Measurements from ENCODE around the gene ITGB6.
"Not testable (repeated sequence)": the region's sequence is repeated elsewhere in the genome, so short reads cannot be mapped to it uniquely, and the experiment has no call there.

Gene ITGB6

DNA sequence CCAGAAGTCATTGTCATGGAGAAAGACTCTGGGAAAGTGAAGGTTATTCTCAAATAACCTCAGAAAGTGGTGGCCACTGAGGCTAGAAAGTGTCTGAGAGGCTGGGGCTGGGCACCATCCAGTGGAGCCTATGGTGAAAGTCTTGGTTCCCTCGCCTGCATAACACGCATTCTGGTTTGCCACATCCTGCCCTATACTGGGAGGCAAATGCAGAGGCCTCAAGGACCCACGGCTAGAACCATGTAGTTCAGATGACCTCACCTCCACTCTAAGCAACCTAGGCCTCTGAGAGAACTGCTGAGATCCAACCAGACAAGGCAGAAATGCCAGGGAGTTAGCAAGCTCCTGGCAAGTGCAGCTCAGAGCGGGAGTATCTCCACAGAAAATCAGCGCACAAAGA, 5.1 kb downstream of the ITGB6 start:
- intact Hi-C loops (cut with DNase I), result no loop called here
- no peak for DNase-seq

DNA sequence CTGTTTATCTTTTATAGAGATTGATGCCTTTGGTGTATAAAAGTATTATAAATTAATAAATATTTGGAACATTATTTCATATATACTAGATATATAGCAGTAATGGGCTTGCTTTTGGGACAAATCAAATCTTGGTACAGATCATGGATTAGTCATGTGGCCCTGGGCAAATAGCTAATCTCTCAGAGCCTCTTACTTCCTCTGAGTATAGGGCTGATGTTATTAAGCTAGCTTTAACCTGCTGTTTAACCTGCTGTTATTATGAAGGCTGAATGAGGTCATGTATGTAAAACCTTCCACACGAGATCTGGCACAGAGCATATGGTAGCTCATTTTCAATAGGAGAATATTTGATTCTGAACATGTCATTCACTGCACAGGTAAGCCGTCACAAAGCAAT, 5.7 kb downstream of the ITGB6 start:
- DNase-seq, result no peak
- intact Hi-C loops (cut with DNase I), result no loop called here

DNA sequence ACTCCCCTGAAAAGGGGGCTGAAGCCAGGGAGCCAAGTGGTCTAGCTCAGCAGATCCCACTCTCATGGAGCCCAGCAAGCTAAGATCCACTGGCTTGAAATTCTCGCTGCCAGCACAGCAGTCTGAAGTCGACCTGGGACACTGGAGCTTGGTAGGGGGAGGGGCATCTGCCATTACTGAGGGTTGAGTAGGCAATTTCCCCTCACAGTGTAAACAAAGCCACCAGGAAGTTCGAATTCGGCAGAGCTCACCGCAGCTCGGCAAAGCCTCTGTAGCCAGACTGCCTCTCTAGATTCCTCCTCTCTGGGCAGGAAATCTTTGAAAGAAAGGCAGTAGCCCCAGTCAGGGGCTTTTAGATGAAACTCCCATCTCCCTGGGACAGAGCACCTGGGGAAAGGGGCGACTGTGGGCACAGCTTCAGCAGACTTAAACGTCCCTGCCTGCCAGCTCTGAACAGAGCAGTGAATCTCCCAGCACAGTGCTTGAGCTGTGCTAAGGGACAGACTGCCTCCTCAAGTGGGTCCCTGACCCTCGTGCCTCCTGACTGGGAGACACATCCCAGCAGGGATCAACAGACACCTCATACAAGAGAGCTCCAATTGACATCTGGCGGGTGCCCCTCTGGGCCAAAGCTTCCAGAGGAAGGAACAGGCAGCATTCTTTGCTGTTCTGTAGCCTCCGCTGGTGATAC, 18.8 kb downstream of the ITGB6 start:
- not testable (repeated sequence) for DNase-seq

DNA sequence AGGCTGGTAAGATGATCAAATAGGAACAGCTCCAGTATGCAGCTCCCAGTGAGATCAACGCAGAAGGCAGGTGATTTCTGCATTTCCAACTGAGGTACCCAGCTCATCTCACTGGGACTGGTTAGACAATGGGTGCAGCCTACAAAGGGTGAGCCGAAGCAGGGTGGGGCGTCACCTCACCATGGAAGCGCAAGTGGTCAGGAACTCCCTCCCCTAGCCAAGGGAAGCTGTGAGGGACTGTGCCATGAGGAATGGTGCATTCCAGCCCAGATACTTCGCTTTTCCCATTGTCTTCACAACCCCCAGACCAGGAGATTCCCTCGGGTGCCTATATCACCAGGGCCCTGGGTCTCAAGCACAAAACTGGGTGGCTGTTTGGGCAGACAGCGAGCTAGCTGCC, 19.4 kb downstream of the ITGB6 start:
- intact Hi-C loops (cut with DNase I), result not testable (repeated sequence)

More for the DNA sequence above, 18.8 kb downstream of the ITGB6 start:
- intact Hi-C loops (cut with DNase I), result not testable (repeated sequence)

DNA sequence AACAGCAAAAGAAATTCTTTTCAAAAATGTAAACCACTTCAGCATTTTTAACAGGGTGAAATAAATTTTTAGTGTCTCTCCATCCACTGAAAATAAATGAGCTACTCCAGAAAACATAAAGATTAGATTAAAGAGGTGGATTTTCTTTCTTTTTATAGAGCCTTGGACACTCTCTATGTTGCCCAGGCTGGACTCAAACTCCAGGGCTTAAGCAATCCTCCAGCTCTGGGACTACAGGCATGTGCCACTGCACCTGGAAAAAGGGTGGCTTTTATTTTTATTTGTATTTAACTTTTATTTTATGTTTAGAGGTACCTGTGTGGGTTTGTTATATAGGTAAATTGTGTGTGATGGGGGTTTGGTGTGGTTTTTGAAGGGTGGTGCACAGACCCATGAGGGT, 19.9 kb downstream of the ITGB6 start:
- intact Hi-C loops (cut with DNase I), result no loop called here
- DNase-seq, result no peak

More for the DNA sequence above, 19.4 kb downstream of the ITGB6 start:
- DNase-seq, result not testable (repeated sequence)

DNA sequence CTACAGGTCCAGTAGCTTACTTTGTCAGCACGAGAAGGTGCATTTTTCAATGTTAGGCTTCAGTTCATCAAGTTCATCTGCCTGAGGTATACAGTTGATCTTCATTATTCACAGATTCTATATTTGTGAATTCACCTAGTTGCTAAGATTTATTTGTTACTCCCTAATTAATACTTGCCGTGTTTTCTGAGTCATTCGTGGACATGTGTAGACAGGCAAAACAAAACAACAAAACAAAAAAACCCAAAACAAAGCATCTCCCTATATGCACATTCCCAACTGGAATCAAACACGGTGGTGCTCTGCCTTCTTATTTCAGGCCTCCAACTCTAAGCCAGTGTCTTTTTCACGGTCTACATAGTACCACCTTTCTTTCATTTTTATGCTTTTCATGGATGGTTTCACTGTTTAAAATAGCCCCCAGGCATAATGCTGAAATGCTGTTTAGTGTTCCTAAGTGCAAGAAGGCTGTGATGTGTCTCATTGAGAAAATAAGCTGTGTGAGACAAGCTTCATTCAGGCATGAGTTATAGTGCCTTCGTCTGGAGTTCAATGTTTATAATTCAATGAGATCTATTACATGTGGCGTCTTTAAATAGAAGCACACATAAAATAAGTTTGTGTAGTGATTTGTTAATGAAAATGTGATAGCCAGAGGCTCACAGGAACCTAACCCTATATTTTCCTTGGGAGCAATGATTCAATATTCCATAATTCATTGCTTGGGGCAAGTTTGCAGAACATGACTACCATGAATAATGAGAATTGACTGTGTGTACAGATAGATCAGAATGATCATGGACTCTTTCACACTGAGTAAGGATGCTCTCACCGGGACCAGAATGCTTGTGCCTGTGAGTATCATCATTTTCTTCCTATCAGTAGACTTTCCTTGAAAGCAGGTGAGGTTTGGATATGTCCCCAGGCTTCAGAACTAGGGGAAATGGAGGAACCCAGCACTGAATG, 24.6 kb downstream of the ITGB6 start:
- intact Hi-C loops (cut with DNase I), result no loop called here
- DNase-seq, result no peak

DNA sequence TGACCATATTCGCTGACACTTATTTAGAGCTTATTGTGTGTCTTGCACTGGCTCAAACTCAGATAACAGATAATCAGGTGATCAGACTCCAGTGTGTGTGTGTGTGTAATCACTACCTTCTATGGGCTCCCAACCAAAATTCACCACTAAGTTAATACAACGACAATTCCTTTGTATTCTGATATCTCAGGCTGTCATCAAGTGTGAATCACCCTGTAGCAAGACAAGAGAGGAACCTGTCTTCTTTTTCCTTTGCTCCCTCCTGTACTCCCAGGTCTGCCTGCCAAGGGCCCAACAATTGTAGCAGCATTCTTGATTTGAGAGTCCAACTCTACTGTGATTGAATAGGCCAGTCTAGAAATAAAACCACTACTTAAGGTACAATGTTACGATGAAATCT, 25.8 kb downstream of the ITGB6 start:
- no peak for DNase-seq
- intact Hi-C loops (cut with DNase I), result no loop called here

DNA sequence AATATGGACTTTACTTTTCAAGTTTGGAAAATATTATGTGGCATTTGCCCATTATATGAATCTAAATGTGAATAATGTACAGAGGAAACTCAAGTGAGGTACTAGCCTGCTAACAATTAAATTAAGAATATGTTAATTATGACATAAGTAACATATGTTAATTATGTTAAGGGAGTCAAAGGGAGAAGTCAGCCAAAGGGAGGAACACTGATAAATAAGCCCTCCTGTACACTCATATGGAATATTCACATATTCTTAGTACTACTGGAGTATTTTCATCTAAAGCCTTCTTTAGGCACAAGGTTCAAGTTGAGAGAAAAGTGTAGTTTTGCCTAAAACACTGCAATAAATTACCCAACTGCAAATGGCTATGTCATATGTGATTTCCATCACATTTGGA, 30.1 kb downstream of the ITGB6 start:
- DNase-seq, result no peak
- intact Hi-C loops (cut with DNase I), result no loop called here

DNA sequence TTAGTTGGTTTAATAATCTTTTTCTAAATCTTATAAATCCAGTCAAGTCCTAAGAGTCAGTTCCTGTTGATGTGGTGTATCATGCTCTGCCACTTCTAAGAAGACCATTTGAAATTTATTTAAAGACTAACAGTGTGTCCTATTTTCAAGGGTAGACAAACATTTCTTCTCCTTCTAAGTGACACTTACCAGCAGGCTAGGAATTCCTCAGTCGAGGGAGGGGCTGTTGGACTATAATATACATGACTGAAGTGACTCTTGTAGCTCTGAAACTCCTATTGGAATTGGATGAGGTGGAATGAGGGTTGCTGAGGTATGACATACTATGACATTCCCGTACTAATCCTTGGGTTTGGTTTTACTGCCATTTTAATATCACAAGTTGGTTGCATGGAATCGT, 30.6 kb downstream of the ITGB6 start:
- DNase-seq, result no peak
- intact Hi-C loops (cut with DNase I), result no loop called here

DNA sequence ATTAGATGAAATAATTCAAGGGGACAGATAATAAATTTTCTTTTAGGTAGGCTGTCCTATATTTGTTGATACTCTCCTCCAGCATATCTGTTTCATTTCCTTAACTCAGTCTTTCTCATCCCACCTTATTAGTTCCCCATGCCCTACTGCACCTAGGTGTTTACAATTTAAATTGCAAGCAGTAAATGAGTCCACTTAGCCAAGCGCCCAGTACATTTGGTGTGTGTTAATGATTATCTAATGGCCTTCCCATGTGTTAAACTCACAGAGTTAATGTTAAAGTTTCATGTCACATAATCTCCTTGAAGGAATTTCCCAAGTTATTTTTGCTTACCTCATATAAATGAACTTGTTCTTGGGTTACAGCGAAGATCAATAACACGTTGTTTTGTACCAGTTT, 31.2 kb downstream of the ITGB6 start:
- DNase-seq, result no peak
- intact Hi-C loops (cut with DNase I), result no loop called here

DNA sequence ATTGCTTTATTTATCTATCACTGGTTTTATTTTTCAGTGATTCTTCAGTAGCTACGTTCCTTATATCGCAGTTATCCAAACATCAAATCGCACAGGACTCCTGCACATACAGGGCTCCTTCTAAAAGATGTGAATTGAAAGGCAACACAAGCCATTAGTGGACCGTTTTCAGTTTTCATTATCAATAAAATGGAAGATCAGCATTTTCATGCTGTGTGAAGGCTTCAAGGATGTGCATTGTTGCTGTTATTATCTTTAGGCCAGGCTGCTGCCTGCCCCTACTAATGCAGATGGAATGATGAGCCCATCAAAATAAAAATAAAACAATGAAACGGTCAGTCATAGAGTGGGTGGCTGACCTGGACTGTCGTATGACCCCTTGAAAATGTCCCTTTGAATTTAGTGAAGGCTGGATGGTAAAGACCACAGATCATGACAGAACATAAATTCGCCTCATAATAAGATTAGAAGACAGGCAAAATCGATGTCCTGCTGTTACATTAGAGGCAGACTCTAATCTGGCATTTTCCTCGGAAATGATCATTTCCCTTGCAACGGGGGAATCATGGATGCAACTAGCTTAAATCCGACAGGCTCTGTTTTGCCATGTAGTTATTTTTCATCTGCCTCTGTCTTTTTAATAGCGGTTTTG, 32.9 kb downstream of the ITGB6 start:
- intact Hi-C loops (cut with DNase I), result no loop called here
- no peak for DNase-seq

DNA sequence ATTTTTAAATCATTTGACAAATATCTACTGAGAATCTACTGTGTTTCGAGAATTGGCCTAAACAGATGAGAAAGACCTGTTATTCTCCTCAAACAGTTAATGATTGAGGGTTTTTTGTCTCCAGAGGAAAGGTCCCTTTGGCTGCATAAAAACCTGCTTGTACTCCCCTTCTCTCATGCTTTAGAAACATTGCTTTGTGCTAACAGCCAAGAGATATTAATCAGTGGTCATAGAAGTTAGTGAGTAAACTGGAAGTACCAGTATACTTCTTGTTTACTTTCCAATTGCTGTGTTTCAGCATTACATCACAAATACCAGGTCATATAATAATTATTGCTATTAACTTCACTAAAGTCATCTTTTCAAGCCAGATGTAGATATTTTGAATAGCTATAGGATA, 34.1 kb downstream of the ITGB6 start:
- no peak for DNase-seq
- intact Hi-C loops (cut with DNase I), result no loop called here

DNA sequence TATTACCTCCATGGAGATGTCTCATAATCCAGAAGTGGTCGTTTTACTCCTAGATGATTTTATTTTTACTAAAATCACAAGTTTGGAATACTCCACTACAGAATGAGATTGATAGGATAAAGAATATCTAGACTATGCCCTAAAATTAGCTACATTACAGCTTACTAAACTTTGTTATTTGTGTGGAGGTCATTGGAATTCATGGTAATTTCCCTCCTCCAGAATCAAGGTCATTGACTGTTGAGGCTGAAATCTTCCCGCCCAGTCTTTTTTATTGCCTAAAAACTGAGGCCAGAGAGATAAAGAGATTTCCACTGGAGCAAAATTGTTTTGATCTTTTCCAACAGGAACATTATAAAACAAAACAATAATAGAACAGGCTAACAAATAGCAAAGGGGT, 35.0 kb downstream of the ITGB6 start:
- intact Hi-C loops (cut with DNase I), result no loop called here
- no peak for DNase-seq

DNA sequence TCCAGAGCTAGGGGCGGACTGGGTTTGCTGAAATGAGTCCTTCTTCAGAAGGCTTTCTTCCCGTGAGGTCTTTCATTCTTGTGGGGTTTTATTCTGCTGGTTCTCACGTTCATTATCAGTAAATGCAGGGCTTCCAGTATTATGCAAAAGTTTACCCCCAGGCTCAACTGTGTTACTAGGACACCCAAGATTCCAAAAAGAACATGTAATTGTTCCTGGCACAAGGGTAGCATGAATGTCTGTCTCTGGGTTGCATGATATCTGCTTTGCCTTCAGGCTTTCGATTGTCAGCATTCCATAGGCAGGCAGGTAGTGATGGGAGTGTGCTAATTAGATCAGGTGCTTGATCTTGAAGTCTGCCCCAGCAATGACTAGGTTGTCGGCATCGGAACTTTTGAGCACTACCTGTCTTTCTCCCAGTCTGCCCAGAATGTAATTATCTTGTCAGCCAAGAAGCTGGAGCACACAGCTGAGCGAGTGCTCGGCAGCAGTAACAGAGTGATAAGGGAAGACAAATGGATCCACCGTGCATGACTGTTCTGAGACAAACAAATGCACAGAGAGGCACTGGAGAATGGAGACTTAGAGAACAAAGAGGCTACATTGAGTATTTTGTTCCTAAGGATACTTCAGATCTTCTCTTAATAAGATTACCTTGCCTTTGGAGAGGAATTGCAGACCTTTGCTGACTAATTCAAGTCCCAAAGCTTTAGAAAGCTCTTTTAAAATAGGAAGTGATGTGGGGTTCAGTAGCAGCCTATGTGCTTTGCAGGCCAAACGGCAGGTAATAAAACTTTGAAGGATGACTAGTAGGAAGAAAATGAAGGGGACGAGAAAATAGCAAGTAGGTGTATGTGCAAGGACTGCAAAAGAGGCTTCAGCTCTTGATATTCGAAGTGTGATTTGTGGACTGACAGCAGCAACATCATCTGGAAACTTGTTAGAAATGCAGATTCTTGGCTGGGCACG, 41.9 kb downstream of the ITGB6 start:
- DNase-seq, result no peak
- intact Hi-C loops (cut with DNase I), result no loop called here

DNA sequence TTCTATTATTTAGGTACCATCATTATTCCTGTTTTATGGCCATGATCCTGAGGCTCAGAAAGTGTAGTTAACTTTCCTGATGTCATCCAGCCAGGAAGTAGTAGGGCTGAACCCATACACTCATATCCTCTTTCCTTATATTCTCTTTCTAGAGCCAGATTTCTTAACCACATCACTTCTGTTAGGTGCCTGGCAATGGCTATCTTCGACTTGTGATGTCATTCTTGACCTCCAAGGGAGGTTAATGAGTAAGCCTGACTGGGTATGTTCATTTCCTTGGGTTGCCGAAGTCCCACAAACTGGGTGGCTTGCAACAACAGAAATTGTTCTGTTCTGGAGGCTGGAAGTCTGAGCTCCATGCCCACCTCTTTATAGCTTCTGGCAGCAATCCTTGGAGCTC, 43.4 kb downstream of the ITGB6 start:
- intact Hi-C loops (cut with DNase I), result no loop called here
- no peak for DNase-seq

DNA sequence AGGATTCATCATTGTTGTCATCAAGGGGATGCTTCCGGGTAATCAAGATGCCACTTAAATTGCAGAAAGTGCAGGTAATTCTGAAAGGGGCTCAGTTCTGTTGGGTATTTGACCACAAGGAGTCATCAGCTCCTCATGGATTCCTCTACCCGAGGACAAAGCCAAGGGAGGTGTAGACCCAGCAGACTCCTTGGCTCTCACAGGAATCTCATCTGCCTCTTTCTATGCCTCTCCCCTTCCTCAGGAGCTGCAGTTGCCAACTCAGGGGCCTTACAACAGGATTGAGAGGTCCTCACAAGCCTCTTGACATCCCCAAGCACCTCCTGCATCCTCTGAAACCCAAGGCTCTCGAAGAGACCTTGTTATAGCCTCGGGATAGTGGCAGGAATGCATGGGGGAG, 44.0 kb downstream of the ITGB6 start:
- intact Hi-C loops (cut with DNase I), result no loop called here
- no peak for DNase-seq

DNA sequence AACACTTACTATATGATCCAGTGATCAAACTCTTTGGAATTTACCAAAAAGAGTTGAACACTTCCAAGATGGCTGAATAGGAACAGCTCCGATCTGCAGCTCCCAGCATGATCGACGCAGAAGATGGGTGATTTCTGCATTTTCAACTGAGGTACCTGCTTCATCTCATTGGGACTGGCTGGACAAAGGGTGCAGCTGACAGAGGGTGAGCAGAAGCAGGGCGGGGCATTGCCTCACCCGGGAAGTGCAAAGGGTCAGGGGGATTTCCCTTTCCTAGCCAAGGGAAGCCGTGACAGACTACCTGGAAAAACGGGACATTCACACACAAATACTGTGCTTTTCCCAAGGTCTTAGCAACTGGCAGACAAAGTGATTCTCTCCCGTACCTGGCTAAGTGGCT, 51.7 kb downstream of the ITGB6 start:
- intact Hi-C loops (cut with DNase I); DNase-seq: not testable (repeated sequence)

DNA sequence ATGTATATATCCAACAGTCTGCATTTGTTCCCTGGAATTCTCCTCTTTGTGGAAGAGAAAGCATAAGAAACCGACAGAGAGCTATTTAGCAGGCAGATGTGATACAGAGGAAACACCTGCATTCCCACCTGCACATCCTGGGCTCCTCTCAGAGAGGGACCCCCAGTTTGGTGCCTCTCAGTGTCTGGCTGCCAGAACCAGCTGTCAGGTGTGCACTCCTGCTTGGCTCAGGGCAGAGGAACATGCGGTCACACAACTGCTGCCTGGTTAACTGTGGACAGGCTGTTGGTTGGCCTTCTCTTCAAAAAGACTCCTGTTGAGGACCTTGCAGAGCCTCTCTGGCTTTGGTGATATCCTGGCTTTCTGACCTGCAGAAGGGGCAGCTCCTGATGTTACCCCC, 54.6 kb downstream of the ITGB6 start:
- intact Hi-C loops (cut with DNase I), result no loop called here

DNA sequence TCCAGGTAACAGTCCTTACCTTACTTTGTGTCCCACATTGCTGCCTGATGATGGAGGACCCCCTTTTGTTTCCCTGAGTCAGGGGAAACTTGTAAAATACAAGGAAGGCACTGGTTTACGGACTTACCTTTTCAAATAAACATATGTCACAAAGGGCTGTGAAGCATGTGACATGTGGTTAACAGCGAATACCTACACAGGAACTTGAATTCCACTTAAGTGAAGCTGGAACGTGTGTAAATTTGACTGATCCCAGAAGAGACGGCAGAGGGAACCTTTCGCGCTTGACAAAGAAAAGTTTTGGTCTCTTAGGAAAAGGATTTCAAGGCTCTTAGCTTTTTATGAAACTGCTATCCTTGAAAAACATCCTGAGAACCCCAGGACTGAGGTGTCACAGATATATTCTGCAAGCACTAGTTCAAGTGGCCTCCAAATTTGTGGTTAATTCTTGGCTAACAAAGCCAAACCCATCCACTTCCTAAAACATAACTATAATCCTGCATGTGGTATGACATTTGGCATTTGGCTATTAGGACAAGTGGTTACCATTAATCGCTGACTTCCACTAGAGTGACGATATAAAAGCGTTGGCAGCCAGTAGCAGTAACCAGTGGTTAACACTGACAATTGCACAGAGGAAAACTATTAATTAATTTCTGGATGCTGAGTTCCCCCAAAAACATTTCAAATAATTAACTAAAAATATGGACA, 55.6 kb downstream of the ITGB6 start:
- intact Hi-C loops (cut with DNase I), result no loop called here
- no peak for DNase-seq

More for the DNA sequence above, 54.6 kb downstream of the ITGB6 start:
- no peak for DNase-seq

DNA sequence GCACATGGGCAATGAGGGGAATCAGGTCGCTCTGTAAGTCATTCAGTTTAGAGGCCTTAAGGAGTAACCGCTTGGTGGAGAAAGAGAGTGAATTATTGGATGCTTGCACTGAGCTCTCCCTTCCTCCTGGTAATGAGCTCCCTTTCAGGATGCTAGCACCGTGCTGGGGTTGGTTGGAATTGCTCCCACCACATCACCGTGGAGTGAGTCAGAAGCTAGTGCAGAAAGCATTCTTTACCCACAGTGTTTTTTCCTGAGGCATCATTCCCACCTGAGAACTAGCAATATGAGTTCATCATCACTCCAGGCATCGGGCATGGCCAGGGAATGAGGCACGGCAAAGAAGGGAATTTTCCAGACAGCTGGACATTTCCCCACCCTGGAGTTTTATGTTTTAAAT, 57.6 kb downstream of the ITGB6 start:
- DNase-seq, result no peak
- intact Hi-C loops (cut with DNase I), result no loop called here

Data from posterior cingulate gyrus (tissue), 11 donors.